Hepatocyte (in vitro differentiated cells): ENCODE data around the gene IL13.
"Not testable (repeated sequence)": the region's sequence is repeated elsewhere in the genome, so short reads cannot be mapped to it uniquely, and the experiment has no call there.

ENCODE experiments used
- CTCF ChIP-seq: fragments of 200-600 bp; sonication (generic); IDR thresholded peaks from 2 replicates; pipeline ENCODE4 v1.5.1; 2016; ENCODE audit warnings: antibody characterized with exemption, mild to moderate bottlenecking; ENCODE audit not compliant: poor library complexity
- EZH2 ChIP-seq: fragments of 200-600 bp; sonication (generic); IDR thresholded peaks from 2 replicates; pipeline ENCODE4 v1.6.1; 2016; ENCODE audit warnings: antibody characterized with exemption, mild to moderate bottlenecking, borderline replicate concordance
- EZH2phosphoT487 ChIP-seq: fragments of 200-600 bp; sonication (generic); IDR thresholded peaks from one replicate; pipeline ENCODE4 v1.6.1; 2018; ENCODE audit warnings: antibody characterized with exemption, mild to moderate bottlenecking, low read depth, moderate library complexity; ENCODE audit not compliant: unreplicated experiment, severe bottlenecking

- TF ChIP-seq CTCF, EZH2, EZH2phosphoT487: not testable (repeated sequence)
Measured at GRCh38 chr5:132691755-132692631, 34.0 kb downstream of the IL13 start.
